HCT116 (cell line): ENCODE measurements around the gene ACACA. TPM values are rescaled to one million over a fixed set of nuclear protein-coding genes. Genes with fewer than 3 reads are reported as not detected.

Experiments
- ATAC-seq: fragments of 200-7000 bp; cut with Tn5 transposase; 2 replicates; pipeline ENCODE4 v1.9.1; 2020; ENCODE audit warnings: mild to moderate bottlenecking, moderate library complexity
- BruUV-seq: library from RNA; stranded (reverse); fragments of 400-500 nt; replicated peaks from 2 replicates; lab custom pipeline; 2021; lab: Mats Ljungman, UMichigan
- CTCF ChIA-PET: fragments of 300-600 bp; sonication (Branson Sonifier 250); formaldehyde crosslinking; loops from one replicate; lab custom pipeline; 2021; ENCODE audit warnings: antibody characterized with exemption; lab: Charles Lee
- POLR2A ChIA-PET: fragments of 300-600, 350-600 bp; sonication (Branson Sonifier 250); formaldehyde crosslinking; loops from one replicate; lab custom pipeline; 2021; ENCODE audit warnings: antibody characterized with exemption; lab: Charles Lee
- RAD21 ChIA-PET, 2 experiments: fragments of 300-600 bp; sonication (Branson Sonifier 250); formaldehyde crosslinking; loops; one replicate each; lab custom pipeline; 2023; ENCODE audit warnings: low total read pairs in 2 of 2; ENCODE audit not compliant: uncharacterized antibody in 2 of 2, unreplicated experiment in 2 of 2, low non-redundant PET in 1 of 2; lab: Charles Lee
- DNase-seq: peaks from one replicate; pipeline ENCODE4 v3.0.0-alpha.2; 2010; ENCODE audit warnings: low read depth, low spot score
- H2AFZ ChIP-seq: fragments of 200-600 bp; shearing (Covaris generic), sonication (generic); 2 replicates; pipeline ENCODE4 v1.6.1; 2017; ENCODE audit warnings: low read depth, mixed run types, mixed read lengths, antibody characterized with exemption, low read length; ENCODE audit not compliant: poor library complexity, severe bottlenecking
- H3K27ac ChIP-seq: 2 replicates; pipeline ENCODE4 v1.5.1; 2012; ENCODE audit warnings: low read depth, low read length
- H3K27me3 ChIP-seq: fragments of 200-600 bp; sonication (generic); 2 replicates; pipeline ENCODE4 v1.6.1; 2016; ENCODE audit warnings: mixed run types, low read length, mixed read lengths; ENCODE audit not compliant: insufficient read depth
- H3K36me3 ChIP-seq, 2 experiments: fragments of 200-500 bp in 1 of 2; fragments of 200-600 bp in 1 of 2; sonication (Bioruptor generic) in 1 of 2; sonication (generic) in 1 of 2; 2 replicates each; pipeline versions ENCODE4 v1.5.1 to v1.6.1; 2014 to 2016; ENCODE audit warnings: low read length in 2 of 2, inconsistent platforms in 1 of 2, mixed read lengths in 1 of 2, mixed run types in 1 of 2; ENCODE audit not compliant: insufficient read depth in 2 of 2, control insufficient read depth in 1 of 2
- H3K4me1 ChIP-seq, 2 experiments: fragments of 200-600 bp in 1 of 2; sonication (generic) in 1 of 2; 2 replicates each; pipeline versions ENCODE4 v1.5.1 to v1.6.1; 2012 to 2017; ENCODE audit warnings: low read length in 2 of 2, inconsistent platforms in 1 of 2, mild to moderate bottlenecking in 1 of 2, mixed read lengths in 1 of 2, mixed run types in 1 of 2, moderate library complexity in 1 of 2; ENCODE audit not compliant: insufficient read depth in 2 of 2, control insufficient read depth in 1 of 2
- H3K4me2 ChIP-seq: fragments of 200-600 bp; sonication (generic); 2 replicates; pipeline ENCODE4 v1.6.1; 2017; ENCODE audit warnings: mixed run types, low read length, mixed read lengths
- H3K4me3 ChIP-seq, 2 experiments: fragments of 200-600 bp in 1 of 2; sonication (generic) in 1 of 2; replicated peaks in 1 of 2; 2 replicates each; pipeline ENCODE4 v1.5.1; 2011 to 2016; ENCODE audit warnings: low read length in 2 of 2, control low read depth in 1 of 2, low read depth in 1 of 2, mild to moderate bottlenecking in 1 of 2, mixed read lengths in 1 of 2, mixed run types in 1 of 2
- H3K79me2 ChIP-seq: fragments of 200-600 bp; sonication (generic); 2 replicates; pipeline ENCODE4 v1.6.1; 2017; ENCODE audit warnings: mild to moderate bottlenecking, mixed run types, low read length, moderate library complexity, mixed read lengths; ENCODE audit not compliant: insufficient read depth
- H3K9ac ChIP-seq: fragments of 200-600 bp; sonication (generic); 2 replicates; pipeline ENCODE4 v1.6.1; 2016; ENCODE audit warnings: low read length, mixed read lengths
- H3K9me2 ChIP-seq: fragments of 200-600 bp; sonication (generic), shearing (Covaris generic); 2 replicates; pipeline ENCODE4 v1.6.1; 2017; ENCODE audit warnings: mixed run types, mild to moderate bottlenecking, moderate library complexity; ENCODE audit not compliant: insufficient read depth
- H3K9me3 ChIP-seq, 2 experiments: fragments of 200-500 bp in 1 of 2; fragments of 200-600 bp in 1 of 2; sonication (Bioruptor generic) in 1 of 2; sonication (generic) in 1 of 2; 2 replicates each; pipeline ENCODE4 v1.6.1; 2014 to 2017; ENCODE audit warnings: low read length in 2 of 2, mixed read lengths in 2 of 2, inconsistent platforms in 1 of 2, low read depth in 1 of 2, mild to moderate bottlenecking in 1 of 2, mixed run types in 1 of 2, moderate library complexity in 1 of 2; ENCODE audit not compliant: control insufficient read depth in 1 of 2, insufficient read depth in 1 of 2
- H4K20me1 ChIP-seq: fragments of 200-600 bp; sonication (generic), shearing (Covaris generic); 2 replicates; pipeline ENCODE4 v1.6.1; 2017; ENCODE audit warnings: mixed run types, mild to moderate bottlenecking, moderate library complexity; ENCODE audit not compliant: insufficient read depth
- CBX3 ChIP-seq: IDR thresholded peaks from 2 replicates; pipeline ENCODE4 v1.6.1; 2012; ENCODE audit warnings: low read depth
- CEBPB ChIP-seq: IDR thresholded peaks from 2 replicates; pipeline ENCODE4 v1.6.1; 2012; ENCODE audit warnings: low read depth
- CTCF ChIP-seq, 3 experiments: fragments of 200-600 bp in 1 of 3; sonication (generic) in 1 of 3; IDR thresholded peaks in 2 of 3; conservative IDR thresholded peaks in 1 of 3; 2 replicates each; pipeline ENCODE4 v1.5.1; 2012 to 2017; ENCODE audit warnings: low read depth in 2 of 3, low read length in 2 of 3, antibody characterized with exemption in 1 of 3, borderline replicate concordance in 1 of 3, control low read depth in 1 of 3, mild to moderate bottlenecking in 1 of 3, mixed read lengths in 1 of 3, mixed run types in 1 of 3, moderate library complexity in 1 of 3; ENCODE audit not compliant: insufficient read depth in 1 of 3
- ELF1 ChIP-seq: IDR thresholded peaks from 2 replicates; pipeline ENCODE4 v1.6.1; 2012; ENCODE audit warnings: low read depth, borderline replicate concordance
- EZH2 ChIP-seq: fragments of 200-600 bp; sonication (generic); IDR thresholded peaks from 2 replicates; pipeline ENCODE4 v1.6.1; 2017; ENCODE audit warnings: antibody characterized with exemption, mixed run types
- EZH2phosphoT487 ChIP-seq: fragments of 200-600 bp; IDR thresholded peaks from 2 replicates; pipeline ENCODE4 v1.6.1; 2018; ENCODE audit warnings: antibody characterized with exemption, borderline replicate concordance
- JUND ChIP-seq: IDR thresholded peaks from 2 replicates; pipeline ENCODE4 v1.6.1; 2012
- POLR2A ChIP-seq: IDR thresholded peaks from 2 replicates; pipeline ENCODE4 v1.7.0; 2011; ENCODE audit warnings: borderline replicate concordance; ENCODE audit not compliant: insufficient read depth, insufficient read length; ENCODE audit errors: extremely low read depth
- RAD21 ChIP-seq: IDR thresholded peaks from 2 replicates; pipeline ENCODE4 v1.6.1; 2012; ENCODE audit warnings: low read depth, mild to moderate bottlenecking
- SIN3A ChIP-seq: IDR thresholded peaks from 2 replicates; pipeline ENCODE4 v1.6.1; 2012; ENCODE audit warnings: low read depth
- intact Hi-C: fragments of 100-400 bp; cut with micrococcal nuclease; formaldehyde crosslinking; loops from 2 replicates; pipeline ENCODE4 v1.10.0; 2022
- total RNA-seq: library from RNA; stranded (reverse); gene quantifications from one replicate; pipeline ENCODE4 v1.2.1, GENCODE V29; 2021; ENCODE audit not compliant: unreplicated experiment
- TF ChIP-seq, protein P1 (sequence below): IDR thresholded peaks from 2 replicates; pipeline ENCODE4 v1.6.1; 2012
- TF ChIP-seq, protein P2 (sequence below): IDR thresholded peaks from 2 replicates; pipeline ENCODE4 v1.6.1; 2012; ENCODE audit warnings: low read depth
- TF ChIP-seq, protein P3 (sequence below): IDR thresholded peaks from 2 replicates; pipeline ENCODE4 v1.6.1; 2012

Gene ACACA
- total RNA-seq, 1 experiment from 2014 or later: 161 TPM

GRCh38 chr17:37327341-37328090 lies 79.1 kb downstream of the ACACA start:
- Histone ChIP-seq H3K36me3 (peaks cover 15 to 19% of the 10 kb centered on the region in 2 experiments; a peak in 3 of 4 replicates), H3K27me3 (no peaks in the 10 kb centered on the region), H3K4me1 (no peaks in the 10 kb centered on the region), H3K4me3 (no peak overlapping the region), H3K27ac (no peak overlapping the region), H3K9ac (no peak overlapping the region), H2AFZ (no peak overlapping the region), H4K20me1 (no peaks in the 10 kb centered on the region), H3K9me3 (no peaks in the 10 kb centered on the region), H3K4me2 (no peak overlapping the region), H3K79me2 (peaks cover 60% of the 10 kb centered on the region), H3K9me2 (no peaks in the 10 kb centered on the region)
- TF ChIP-seq JUND: no peak
- TF ChIP-seq CEBPB: no peak
- TF ChIP-seq, protein P1, sequence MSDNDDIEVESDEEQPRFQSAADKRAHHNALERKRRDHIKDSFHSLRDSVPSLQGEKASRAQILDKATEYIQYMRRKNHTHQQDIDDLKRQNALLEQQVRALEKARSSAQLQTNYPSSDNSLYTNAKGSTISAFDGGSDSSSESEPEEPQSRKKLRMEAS: no peak
- no peak for TF ChIP-seq EZH2phosphoT487
- no peak for TF ChIP-seq SIN3A
- RAD21 ChIA-PET: no interaction called here
- intact Hi-C loops: no loop called here
- ATAC-seq (no peak), DNase-seq (no peak)
- CTCF ChIA-PET: no interaction called here
- POLR2A ChIA-PET: no interaction called here
- BruUV-seq: TSS peak; percentile 22

DNA sequence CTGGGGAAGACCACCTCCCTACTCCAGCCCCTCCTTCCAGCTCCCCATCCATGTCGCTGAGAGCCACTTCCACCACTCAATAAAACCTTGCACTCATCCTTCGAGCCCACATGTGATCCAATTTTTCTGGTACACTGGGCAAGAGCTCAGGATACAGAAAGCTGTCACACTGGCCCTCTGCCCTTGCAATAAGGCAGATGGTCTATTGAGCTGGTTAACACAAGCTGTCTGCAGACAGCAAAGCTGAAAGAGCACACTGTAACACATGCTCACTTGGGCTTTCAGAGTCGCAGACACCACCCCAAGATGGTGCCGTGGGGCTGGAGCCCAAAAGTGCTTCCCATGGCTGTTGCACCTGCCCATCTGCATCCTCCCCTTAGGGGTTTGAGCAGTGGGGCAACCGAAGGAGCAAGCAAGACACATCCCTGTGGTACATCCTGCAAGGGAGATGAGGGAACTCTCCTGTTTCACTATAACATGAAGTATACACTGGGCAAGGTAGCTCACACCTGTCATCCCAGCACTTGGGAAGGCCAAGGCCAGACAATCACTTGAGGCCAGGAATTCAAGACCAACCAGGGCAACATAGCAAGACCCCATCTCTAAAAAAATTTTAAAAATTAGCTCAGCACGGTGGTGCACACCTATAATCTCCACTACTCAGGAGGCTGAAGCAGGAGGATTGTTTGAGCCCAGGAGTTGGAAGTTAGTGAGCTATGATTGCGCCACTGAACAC lies 83.6 kb downstream of the ACACA start:
- no peak overlapping the region for H3K9ac ChIP-seq
- H3K27ac ChIP-seq: no peak overlapping the region
- H4K20me1 ChIP-seq: no peaks in the 10 kb centered on the region
- no peak for ATAC-seq
- intact Hi-C loops: no loop called here
- no peaks in the 10 kb centered on the region for H3K27me3 ChIP-seq
- no peaks in the 10 kb centered on the region for H3K9me3 ChIP-seq
- CTCF ChIA-PET: no interaction called here
- H3K9me2 ChIP-seq: no peaks in the 10 kb centered on the region
- RAD21 ChIA-PET: no interaction called here
- peaks cover 54% of the 10 kb centered on the region for H3K79me2 ChIP-seq
- POLR2A ChIA-PET: no interaction called here
- no peak overlapping the region for H3K4me3 ChIP-seq
- no peak overlapping the region for H2AFZ ChIP-seq
- peaks cover 4 to 17% of the 10 kb centered on the region in 2 experiments; a peak in 3 of 4 replicates for H3K36me3 ChIP-seq
- H3K4me1 ChIP-seq: no peaks in the 10 kb centered on the region
- no peak for DNase-seq
- no TSS peak for BruUV-seq
- no peak overlapping the region for H3K4me2 ChIP-seq
- TF ChIP-seq POLR2A: no peak
- TF ChIP-seq SIN3A: no peak
- TF ChIP-seq CBX3: no peak
- no peak for TF ChIP-seq CTCF (IDR thresholded peaks at IDR 0.05 in 2 of 3, conservative IDR thresholded peaks at IDR 0.05 in 1 of 3; ENCODE audit: borderline replicate concordance in 1 of 3, insufficient read depth in 1 of 3, low read depth in 2 of 3, low read length in 2 of 3)
- no peak for TF ChIP-seq EZH2phosphoT487
- TF ChIP-seq ELF1: no peak
- TF ChIP-seq, protein P2, sequence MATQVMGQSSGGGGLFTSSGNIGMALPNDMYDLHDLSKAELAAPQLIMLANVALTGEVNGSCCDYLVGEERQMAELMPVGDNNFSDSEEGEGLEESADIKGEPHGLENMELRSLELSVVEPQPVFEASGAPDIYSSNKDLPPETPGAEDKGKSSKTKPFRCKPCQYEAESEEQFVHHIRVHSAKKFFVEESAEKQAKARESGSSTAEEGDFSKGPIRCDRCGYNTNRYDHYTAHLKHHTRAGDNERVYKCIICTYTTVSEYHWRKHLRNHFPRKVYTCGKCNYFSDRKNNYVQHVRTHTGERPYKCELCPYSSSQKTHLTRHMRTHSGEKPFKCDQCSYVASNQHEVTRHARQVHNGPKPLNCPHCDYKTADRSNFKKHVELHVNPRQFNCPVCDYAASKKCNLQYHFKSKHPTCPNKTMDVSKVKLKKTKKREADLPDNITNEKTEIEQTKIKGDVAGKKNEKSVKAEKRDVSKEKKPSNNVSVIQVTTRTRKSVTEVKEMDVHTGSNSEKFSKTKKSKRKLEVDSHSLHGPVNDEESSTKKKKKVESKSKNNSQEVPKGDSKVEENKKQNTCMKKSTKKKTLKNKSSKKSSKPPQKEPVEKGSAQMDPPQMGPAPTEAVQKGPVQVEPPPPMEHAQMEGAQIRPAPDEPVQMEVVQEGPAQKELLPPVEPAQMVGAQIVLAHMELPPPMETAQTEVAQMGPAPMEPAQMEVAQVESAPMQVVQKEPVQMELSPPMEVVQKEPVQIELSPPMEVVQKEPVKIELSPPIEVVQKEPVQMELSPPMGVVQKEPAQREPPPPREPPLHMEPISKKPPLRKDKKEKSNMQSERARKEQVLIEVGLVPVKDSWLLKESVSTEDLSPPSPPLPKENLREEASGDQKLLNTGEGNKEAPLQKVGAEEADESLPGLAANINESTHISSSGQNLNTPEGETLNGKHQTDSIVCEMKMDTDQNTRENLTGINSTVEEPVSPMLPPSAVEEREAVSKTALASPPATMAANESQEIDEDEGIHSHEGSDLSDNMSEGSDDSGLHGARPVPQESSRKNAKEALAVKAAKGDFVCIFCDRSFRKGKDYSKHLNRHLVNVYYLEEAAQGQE: no peak
- TF ChIP-seq EZH2: no peak
- TF ChIP-seq RAD21: no peak
- TF ChIP-seq, protein P3, sequence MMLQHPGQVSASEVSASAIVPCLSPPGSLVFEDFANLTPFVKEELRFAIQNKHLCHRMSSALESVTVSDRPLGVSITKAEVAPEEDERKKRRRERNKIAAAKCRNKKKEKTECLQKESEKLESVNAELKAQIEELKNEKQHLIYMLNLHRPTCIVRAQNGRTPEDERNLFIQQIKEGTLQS: no peak
